Middle frontal gyrus (tissue), 1 donor: ENCODE measurements around the gene TBC1D32.
A peak's percentile ranks its signal among the peaks of the same experiment; 100 is the strongest.
"Not testable (repeated sequence)": the region's sequence is repeated elsewhere in the genome, so short reads cannot be mapped to it uniquely, and the experiment has no call there.

Experiments
- DNase-seq: peaks from one replicate; pipeline ENCODE4 v3.0.0-alpha.2; 2015; ENCODE audit warnings: low spot score; ENCODE audit errors: extremely low spot score

The TBC1D32 gene

GRCh38 chr6:121222656-121223055 is 111.6 kb downstream of the TBC1D32 start:
- no peak for DNase-seq

DNA sequence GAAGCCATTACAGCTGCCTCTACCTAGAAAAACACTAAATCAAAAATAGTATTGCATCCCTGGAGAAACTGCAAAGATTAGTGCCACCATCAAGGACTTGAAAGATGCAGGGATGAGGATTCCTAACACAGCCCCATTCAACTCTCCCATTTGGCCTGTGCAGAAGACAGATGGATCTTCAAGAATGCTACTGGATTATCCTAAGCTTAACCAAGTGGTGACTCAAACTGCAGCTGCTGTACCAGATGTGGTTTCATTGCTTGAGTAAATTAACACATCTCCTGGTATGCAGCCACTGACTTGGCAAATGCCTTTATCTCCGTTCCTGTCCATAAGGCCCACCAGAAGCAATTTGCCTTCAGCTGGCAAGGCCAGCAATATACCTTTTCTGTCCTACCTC is 117.4 kb downstream of the TBC1D32 start:
- DNase-seq = no peak

DNA sequence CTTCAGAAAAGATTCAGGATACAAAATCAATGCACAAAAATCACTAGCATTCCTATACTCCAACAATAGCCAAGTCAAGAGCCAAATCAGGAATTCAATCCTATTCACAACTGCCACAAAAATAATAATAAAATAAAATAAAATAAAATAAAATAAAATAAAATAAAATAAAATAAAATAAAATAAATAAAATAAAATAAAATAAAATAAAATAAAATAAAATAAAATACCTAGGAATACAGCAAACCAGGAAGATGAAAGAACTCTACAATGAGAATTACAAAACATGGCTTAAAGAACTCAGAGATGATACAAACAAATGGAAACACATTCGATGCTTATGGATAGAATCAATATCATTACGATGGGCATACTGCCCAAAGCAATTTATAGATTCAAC is 120.9 kb downstream of the TBC1D32 start:
- not testable (repeated sequence) for DNase-seq

DNA sequence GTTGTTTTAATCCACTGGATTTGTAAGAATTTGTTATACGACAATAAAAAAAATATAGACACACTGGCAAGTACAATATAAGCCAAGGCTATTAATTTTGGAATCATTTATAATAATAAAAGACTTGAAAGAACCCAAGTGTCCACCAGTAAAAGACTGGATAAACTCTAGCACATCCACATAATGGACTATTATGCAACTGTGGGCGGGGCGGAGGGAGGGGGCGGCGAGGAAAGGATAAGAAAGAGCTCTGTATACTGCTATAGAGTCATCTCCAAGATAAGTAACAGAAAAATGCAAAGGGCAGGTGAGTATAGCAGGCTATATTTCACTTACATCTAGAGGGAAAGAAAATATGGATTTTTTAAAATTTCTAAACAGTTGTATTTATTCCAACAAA is 123.3 kb downstream of the TBC1D32 start:
- no peak for DNase-seq

DNA sequence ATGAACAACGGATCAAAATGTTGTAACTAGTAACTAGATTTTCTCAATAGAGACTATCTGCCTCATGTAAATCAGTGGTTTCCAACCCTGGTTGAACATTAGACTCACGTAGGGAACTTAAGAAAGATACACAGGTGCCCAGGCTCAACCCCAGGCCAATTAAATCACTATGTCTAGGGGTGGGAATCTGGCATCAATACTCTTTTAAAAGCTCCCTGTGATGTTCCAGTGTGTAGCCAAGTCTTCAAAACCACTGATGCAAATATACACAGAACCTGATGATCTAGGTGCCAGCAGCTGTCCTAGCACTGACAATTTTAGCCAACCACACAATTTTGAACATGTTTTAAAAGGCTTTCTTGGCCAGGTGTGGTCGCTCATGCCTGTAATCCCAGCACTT is 128.7 kb downstream of the TBC1D32 start:
- DNase-seq = no peak

DNA sequence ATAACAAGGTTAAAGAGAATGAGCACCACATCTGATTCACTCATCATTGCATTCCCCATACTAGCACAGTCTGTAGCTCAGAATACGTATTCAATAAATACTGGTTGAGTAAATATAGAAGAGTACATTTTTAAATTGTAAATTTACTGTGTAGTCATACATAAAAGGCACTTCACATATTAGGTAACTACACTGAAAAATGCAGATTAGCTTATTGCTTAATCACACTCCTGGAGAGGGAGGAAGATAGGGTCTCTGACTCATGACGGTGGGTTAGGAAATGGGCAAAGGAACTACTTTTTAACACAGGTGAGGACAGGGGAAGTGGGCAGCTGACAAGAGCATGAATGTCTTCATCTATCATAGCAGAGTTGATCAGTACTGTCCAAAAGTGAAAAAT is 133.2 kb downstream of the TBC1D32 start:
- DNase-seq = no peak

DNA sequence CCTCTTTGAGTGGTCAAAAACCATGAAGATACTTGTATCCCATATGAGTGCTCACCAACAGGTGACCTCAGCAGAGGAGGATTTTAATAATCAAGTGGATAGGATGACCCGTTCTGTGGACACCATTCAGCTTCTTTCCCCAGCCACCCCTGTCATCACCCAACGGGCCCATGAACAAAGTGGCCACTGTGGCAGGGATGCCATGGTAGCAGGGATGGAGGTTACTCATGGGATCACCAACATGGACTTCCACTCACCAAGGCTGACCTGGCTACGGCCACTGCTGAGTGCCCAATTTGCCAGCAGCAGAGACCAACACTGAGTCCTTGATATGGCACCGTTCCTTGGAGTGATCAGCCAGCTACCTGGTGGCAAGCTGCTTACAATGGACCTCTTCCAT is 138.2 kb downstream of the TBC1D32 start:
- DNase-seq = not testable (repeated sequence)

DNA sequence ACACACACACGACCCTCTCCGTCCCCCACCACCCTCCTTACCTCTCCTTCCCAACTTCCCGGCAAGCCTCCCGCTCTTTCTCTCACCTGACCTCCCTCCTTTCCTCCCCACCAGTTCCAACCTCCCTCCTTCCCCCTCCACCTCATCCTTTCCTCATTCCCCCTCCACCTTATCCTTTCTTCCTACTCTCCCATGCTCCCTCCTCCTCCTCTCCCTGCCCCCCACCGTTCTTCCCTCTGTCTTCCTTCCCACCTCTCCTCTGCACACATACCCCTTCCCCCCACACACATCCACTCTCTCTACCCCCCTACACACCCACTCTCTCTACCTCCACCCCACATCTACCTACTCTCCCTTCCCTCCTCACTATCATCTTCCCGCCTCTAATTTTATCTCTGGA is 144.2 kb downstream of the TBC1D32 start:
- DNase-seq = no peak

GRCh38 chr6:121188356-121188755 is 145.9 kb downstream of the TBC1D32 start:
- DNase-seq = no peak

GRCh38 chr6:121187833-121188200 is 146.5 kb downstream of the TBC1D32 start:
- no peak for DNase-seq

- DNase-seq = no peak
These were observed 147.0 kb downstream of the TBC1D32 start for GRCh38 chr6:121187200-121187832.

GRCh38 chr6:121183742-121184141 is 150.5 kb downstream of the TBC1D32 start:
- DNase-seq = no peak

- DNase-seq = no peak
These were observed 158.5 kb downstream of the TBC1D32 start for GRCh38 chr6:121175827-121176226.

DNA sequence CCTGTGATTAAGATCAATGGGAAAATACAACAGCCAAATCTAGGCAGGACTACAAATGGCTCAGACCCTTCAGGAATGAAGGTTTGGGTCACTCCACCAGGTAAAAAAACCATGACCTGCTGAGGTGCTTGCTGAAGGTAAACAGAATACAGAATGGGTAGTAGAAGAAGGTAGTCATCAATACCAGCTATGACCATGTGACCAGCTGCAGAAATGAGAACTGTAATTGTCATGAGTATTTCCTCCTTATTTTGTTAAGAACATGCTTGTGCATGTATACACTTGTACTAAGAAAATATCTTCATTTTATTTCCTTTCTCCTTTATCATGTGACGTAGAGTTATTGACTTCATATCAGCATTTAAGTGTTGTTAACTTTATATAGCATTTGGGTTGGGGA is 161.8 kb downstream of the TBC1D32 start:
- not testable (repeated sequence) for DNase-seq

DNA sequence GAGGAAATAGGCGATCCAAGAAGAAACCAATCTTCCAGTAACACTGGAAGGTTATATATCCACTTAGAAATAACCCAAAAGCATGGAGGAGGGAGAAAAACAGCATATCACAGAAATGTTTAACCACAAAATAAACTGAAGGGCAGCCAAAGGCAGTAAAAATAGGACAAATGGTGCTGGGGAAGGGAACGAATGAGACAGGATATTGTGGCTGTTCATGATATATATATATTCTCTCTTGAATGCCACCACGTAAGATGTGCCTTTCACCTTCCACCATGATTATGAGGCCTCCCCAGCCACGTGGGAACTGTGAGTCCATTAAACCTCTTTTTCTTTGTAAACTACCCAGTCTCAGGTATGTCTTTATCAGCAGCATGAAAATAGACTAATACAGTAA is 162.4 kb downstream of the TBC1D32 start:
- no peak for DNase-seq

- no peak for DNase-seq
These were observed 172.4 kb downstream of the TBC1D32 start for GRCh38 chr6:121161886-121162285.

DNA sequence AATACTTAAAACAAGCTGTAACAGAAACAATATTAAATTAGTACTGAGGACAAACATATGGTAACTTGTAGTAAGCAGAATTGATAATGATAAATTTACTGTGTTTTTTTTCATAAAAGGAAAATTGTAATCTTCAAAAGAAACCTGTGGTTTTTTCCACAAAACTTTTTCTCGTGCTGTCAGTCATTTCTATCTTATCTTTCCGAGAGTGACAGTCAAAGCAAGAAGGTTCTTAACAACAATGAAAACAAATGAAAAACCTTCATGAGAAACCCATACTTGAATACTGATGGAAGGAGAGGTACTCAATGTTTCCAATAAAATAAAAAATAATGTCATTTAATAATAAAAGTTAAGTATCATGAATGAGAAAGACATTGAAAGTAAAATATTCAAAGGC is 174.0 kb downstream of the TBC1D32 start:
- DNase-seq = no peak

DNA sequence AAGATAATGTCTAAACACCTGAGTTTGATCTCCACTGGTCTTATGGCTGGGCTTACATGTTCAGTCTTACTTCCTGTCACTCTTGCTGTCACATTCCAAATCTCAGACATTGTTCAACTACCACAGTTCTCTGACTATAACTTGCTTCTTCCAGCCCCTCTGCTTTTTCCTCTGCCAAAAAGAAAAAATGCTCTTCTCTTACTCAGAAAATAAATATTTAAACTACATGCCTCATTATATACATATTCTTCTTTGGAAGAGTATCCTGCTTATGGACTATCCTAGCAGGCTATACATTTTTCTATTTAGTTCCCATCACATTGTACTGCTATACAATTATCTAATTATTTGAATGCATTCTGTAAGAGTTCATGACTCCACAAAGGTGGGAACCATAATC is 175.4 kb downstream of the TBC1D32 start:
- no peak for DNase-seq

GRCh38 chr6:121158438-121158837 is 175.8 kb downstream of the TBC1D32 start:
- DNase-seq = no peak

- no peak for DNase-seq
These were observed 176.4 kb downstream of the TBC1D32 start for GRCh38 chr6:121157906-121158305.

DNA sequence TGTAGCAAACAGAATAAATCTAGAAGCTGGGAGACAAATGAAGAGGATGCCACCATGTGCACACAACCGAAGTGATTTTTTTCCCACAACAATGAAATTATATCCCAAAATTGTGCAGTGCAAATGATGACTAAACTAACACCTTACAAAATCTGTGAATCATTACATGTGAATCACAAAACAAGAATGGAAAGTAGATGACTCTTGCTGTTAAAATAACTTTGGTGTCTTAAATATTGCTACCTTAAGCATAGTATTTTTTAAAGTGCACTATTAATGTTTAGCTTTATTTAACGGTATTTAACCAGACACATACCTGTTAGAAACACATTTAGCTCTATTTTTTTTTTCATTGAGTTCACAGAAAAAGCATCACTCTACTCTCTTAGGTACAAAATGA is 190.8 kb downstream of the TBC1D32 start:
- peak; percentile 38 for DNase-seq

DNA sequence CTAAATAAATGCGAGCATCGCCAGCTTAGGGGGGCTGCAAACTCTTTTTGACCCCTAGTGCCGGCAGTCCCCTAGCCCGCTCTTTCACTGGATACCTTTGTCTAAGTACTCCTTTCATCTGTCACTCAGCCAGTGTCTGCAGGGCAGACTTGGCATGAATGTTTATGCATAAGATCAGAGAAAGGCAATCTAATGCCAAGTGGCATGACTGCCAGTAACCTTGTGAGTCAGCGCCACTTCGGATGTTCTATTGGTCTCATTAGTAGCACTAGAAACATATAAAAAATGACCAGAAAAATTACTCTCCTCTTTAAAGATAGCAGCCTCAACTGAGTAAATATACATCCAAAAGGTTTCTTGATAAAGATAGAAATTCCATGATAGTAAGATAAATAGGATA is 192.2 kb downstream of the TBC1D32 start:
- no peak for DNase-seq

GRCh38 chr6:121135425-121135824 is 198.9 kb downstream of the TBC1D32 start:
- DNase-seq = no peak

DNA sequence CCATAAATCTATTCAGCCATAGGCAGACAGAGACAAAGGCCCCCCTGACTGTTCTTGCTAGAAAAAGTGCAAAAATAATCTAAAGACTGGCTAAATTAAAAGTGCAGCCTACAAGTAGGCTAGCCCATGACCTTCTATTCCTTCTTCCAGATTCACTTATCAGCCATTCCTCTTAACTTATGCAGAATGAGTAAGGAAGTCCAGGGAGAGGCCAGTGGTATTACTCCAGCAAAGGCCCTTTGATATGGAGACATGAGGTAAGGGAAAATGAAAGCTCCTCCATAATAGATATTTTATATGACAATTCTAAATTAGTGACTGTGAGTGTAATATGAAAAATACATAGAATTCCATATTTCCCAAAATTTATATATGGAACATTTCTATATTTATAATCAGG is 199.4 kb downstream of the TBC1D32 start:
- no peak for DNase-seq
